ENCODE results near the gene PARK7.

Gene PARK7

DNA sequence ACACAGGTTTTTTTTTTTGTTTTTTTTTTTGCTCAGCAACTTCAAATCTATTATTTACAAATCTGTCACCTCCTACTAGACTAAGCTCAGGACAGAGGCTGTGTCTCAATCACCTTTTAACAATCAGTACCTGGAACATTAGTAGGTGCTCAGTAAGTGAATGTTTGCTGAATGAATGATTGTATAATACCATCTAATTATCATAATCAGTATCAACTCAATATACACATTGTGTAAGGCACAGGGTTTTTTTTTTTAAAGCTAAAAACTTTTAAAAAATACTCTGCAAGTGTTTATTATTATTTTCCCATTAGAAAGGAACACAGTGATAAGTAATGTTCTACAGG is 55.4 kb downstream of the PARK7 start:
- no peak overlapping the region for H2AFZ ChIP-seq (ENCODE audit: low read length)
- H3K27me3 ChIP-seq (ENCODE audit: insufficient read depth, low read length): no peaks in the 10 kb centered on the region
- H3K79me2 ChIP-seq (ENCODE audit: insufficient read depth, low read length): no peaks in the 10 kb centered on the region
- no peaks in the 10 kb centered on the region for H3K9me2 ChIP-seq (ENCODE audit: low read depth, low read length)
- H3K9ac ChIP-seq (ENCODE audit: low read length): no peak overlapping the region
- no peak overlapping the region for H3K4me3 ChIP-seq (ENCODE audit: low read depth, low read length, poor library complexity, severe bottlenecking)
- no peaks in the 10 kb centered on the region for H4K20me1 ChIP-seq (ENCODE audit: insufficient read depth, low read length)
- no peak overlapping the region for H3K4me2 ChIP-seq (ENCODE audit: low read length)
- H3K4me1 ChIP-seq (ENCODE audit: insufficient read depth, low read length, severe bottlenecking): no peaks in the 10 kb centered on the region
- no peaks in the 10 kb centered on the region for H3F3A ChIP-seq (ENCODE audit: insufficient read depth, low read length)
- H3K36me3 ChIP-seq (ENCODE audit: insufficient read depth, low read length): no peaks in the 10 kb centered on the region
- H3K27ac ChIP-seq (ENCODE audit: low read depth, low read length, poor library complexity, severe bottlenecking): no peak overlapping the region
- TF ChIP-seq EZH2 (IDR thresholded peaks at IDR 0.05; ENCODE audit: borderline replicate concordance, low read length): no peak
- TF ChIP-seq, protein P1, sequence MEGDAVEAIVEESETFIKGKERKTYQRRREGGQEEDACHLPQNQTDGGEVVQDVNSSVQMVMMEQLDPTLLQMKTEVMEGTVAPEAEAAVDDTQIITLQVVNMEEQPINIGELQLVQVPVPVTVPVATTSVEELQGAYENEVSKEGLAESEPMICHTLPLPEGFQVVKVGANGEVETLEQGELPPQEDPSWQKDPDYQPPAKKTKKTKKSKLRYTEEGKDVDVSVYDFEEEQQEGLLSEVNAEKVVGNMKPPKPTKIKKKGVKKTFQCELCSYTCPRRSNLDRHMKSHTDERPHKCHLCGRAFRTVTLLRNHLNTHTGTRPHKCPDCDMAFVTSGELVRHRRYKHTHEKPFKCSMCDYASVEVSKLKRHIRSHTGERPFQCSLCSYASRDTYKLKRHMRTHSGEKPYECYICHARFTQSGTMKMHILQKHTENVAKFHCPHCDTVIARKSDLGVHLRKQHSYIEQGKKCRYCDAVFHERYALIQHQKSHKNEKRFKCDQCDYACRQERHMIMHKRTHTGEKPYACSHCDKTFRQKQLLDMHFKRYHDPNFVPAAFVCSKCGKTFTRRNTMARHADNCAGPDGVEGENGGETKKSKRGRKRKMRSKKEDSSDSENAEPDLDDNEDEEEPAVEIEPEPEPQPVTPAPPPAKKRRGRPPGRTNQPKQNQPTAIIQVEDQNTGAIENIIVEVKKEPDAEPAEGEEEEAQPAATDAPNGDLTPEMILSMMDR (IDR thresholded peaks at IDR 0.05; ENCODE audit: low read length): no peak
- no peaks in the 10 kb centered on the region for H3K9me3 ChIP-seq (ENCODE audit: low read length)

DNA sequence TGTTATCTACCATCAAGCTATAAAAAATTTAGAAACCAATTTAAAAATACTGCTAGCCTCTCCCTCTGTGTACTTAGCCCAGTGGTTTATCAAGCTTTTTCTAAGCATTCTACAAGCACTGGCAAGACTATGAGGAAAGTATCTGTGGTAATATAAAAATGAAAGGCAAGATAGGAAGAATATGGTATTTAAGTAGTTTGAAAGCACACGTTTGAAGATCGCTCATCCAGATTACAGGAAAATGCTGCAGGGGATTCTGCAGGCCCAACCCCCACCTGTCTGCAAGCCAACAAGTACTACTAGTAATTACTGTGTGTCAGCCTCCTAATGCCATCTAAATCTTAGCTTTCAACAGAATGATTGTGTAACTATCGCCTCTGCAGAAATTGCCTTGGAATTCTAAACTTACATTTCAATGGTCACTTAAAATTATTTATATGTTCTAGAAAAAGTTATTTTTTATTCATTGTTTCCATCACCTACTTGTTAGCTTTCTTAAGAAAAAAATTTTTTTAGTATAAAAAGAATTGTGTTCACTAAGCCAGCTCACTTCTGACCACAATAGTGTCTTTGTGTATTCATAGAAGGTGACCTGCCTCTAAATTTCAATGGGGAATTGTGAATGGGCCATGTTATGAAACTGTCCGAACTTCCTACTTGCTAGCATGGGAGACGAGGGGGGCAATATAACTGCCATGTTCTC is 56.1 kb downstream of the PARK7 start:
- Histone ChIP-seq H3K36me3 (ENCODE audit: insufficient read depth, low read length) (no peaks in the 10 kb centered on the region), H3K27me3 (ENCODE audit: insufficient read depth, low read length) (no peaks in the 10 kb centered on the region), H3K9me3 (ENCODE audit: low read length) (no peaks in the 10 kb centered on the region), H4K20me1 (ENCODE audit: insufficient read depth, low read length) (no peaks in the 10 kb centered on the region), H3K4me3 (ENCODE audit: low read depth, low read length, poor library complexity, severe bottlenecking) (no peak overlapping the region), H3K79me2 (ENCODE audit: insufficient read depth, low read length) (no peaks in the 10 kb centered on the region), H2AFZ (ENCODE audit: low read length) (no peak overlapping the region), H3K4me2 (ENCODE audit: low read length) (no peak overlapping the region), H3K27ac (ENCODE audit: low read depth, low read length, poor library complexity, severe bottlenecking) (no peak overlapping the region), H3F3A (ENCODE audit: insufficient read depth, low read length) (no peaks in the 10 kb centered on the region), H3K9me2 (ENCODE audit: low read depth, low read length) (no peaks in the 10 kb centered on the region), H3K4me1 (ENCODE audit: insufficient read depth, low read length, severe bottlenecking) (no peaks in the 10 kb centered on the region), H3K9ac (ENCODE audit: low read length) (no peak overlapping the region)
- TF ChIP-seq, protein P1 (IDR thresholded peaks at IDR 0.05; ENCODE audit: low read length): no peak
- TF ChIP-seq EZH2 (IDR thresholded peaks at IDR 0.05; ENCODE audit: borderline replicate concordance, low read length): no peak

DNA sequence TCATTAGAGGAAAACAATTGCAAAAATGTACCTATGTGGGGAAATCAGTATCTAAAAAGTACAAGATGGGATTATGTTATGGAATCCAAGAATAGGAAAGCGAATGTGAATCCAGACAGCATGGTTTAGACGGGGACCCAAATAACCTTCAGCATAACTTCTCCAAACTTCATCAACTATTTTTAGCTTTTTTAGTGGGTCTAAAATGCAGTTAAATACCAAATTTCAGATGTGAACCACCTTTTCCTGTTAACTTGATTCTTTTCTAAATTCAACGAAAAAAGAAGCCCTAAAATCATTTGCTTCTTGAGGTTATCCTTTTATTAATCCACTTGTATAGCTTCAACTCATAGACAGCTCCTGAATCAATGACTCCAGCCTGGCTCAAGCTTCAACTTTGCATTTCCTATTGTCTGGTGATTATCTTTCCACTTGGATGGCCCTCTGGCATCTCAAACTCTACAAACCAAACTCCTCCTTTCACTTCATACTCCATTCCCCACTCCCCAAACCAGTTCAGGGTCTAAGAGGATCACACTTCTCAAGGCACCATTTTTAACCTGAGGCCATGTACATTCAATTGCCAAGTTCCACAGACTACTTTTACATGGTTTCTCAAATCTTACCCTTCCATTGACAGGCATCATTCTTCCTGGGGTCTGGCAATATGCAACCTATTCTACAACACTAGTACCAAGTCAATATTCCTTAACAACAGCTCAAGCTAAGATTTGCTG is 57.1 kb downstream of the PARK7 start:
- H3K79me2 ChIP-seq (ENCODE audit: insufficient read depth, low read length): no peaks in the 10 kb centered on the region
- H3K36me3 ChIP-seq (ENCODE audit: insufficient read depth, low read length): no peaks in the 10 kb centered on the region
- H4K20me1 ChIP-seq (ENCODE audit: insufficient read depth, low read length): no peaks in the 10 kb centered on the region
- no peak overlapping the region for H3K9ac ChIP-seq (ENCODE audit: low read length)
- no peaks in the 10 kb centered on the region for H3K9me2 ChIP-seq (ENCODE audit: low read depth, low read length)
- H3K9me3 ChIP-seq (ENCODE audit: low read length): no peaks in the 10 kb centered on the region
- H3K4me2 ChIP-seq (ENCODE audit: low read length): no peak overlapping the region
- H3K27me3 ChIP-seq (ENCODE audit: insufficient read depth, low read length): no peaks in the 10 kb centered on the region
- no peaks in the 10 kb centered on the region for H3K4me1 ChIP-seq (ENCODE audit: insufficient read depth, low read length, severe bottlenecking)
- H2AFZ ChIP-seq (ENCODE audit: low read length): no peak overlapping the region
- no peaks in the 10 kb centered on the region for H3F3A ChIP-seq (ENCODE audit: insufficient read depth, low read length)
- H3K27ac ChIP-seq (ENCODE audit: low read depth, low read length, poor library complexity, severe bottlenecking): no peak overlapping the region
- no peak overlapping the region for H3K4me3 ChIP-seq (ENCODE audit: low read depth, low read length, poor library complexity, severe bottlenecking)
- TF ChIP-seq, protein P1 (IDR thresholded peaks at IDR 0.05; ENCODE audit: low read length): no peak
- TF ChIP-seq EZH2 (IDR thresholded peaks at IDR 0.05; ENCODE audit: borderline replicate concordance, low read length): no peak
